Measurements from ENCODE around the gene ARID2. TPM values are rescaled to one million over a fixed set of nuclear protein-coding genes. Genes with fewer than 3 reads are reported as not detected.

The ARID2 gene
- total RNA-seq, 1 donor from 2014 or later = 46.3 TPM

DNA sequence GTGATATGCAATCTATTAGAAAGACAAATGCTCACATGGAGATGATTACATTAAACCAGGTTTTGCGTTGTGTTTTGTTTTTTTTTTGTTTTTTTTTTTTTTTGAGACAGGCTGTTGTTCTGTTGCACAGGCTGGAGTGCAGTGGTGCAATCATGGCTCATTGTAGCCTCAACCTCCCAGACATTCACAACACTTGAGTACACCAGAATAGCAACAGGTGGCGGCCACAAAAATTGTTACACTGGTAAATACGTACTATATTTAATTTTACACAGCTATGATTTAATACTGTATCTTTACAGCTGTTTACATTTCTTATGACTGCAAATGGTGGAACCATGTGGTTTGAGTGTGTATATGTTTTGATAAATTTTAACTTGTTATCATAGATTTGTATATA, 200.9 kb downstream of the ARID2 start:
- H3K36me3 Mint-ChIP-seq (ENCODE audit: low read depth, unreplicated experiment) = peaks cover 33% of the 10 kb centered on the region
- no peaks in the 10 kb centered on the region for H3K9me3 Mint-ChIP-seq (ENCODE audit: unreplicated experiment)
- no peak for DNase-seq (ENCODE audit: low spot score)
- no peak overlapping the region for H3K4me3 Mint-ChIP-seq (ENCODE audit: unreplicated experiment)
- no peak overlapping the region for H3K27ac Mint-ChIP-seq (ENCODE audit: unreplicated experiment)
- TF ChIP-seq, protein P1, sequence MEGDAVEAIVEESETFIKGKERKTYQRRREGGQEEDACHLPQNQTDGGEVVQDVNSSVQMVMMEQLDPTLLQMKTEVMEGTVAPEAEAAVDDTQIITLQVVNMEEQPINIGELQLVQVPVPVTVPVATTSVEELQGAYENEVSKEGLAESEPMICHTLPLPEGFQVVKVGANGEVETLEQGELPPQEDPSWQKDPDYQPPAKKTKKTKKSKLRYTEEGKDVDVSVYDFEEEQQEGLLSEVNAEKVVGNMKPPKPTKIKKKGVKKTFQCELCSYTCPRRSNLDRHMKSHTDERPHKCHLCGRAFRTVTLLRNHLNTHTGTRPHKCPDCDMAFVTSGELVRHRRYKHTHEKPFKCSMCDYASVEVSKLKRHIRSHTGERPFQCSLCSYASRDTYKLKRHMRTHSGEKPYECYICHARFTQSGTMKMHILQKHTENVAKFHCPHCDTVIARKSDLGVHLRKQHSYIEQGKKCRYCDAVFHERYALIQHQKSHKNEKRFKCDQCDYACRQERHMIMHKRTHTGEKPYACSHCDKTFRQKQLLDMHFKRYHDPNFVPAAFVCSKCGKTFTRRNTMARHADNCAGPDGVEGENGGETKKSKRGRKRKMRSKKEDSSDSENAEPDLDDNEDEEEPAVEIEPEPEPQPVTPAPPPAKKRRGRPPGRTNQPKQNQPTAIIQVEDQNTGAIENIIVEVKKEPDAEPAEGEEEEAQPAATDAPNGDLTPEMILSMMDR (IDR thresholded peaks at IDR 0.05; ENCODE audit: unreplicated experiment) = no peak
- no peaks in the 10 kb centered on the region for H3K4me1 Mint-ChIP-seq (ENCODE audit: unreplicated experiment)
- H3K27me3 Mint-ChIP-seq (ENCODE audit: unreplicated experiment) = no peaks in the 10 kb centered on the region

DNA sequence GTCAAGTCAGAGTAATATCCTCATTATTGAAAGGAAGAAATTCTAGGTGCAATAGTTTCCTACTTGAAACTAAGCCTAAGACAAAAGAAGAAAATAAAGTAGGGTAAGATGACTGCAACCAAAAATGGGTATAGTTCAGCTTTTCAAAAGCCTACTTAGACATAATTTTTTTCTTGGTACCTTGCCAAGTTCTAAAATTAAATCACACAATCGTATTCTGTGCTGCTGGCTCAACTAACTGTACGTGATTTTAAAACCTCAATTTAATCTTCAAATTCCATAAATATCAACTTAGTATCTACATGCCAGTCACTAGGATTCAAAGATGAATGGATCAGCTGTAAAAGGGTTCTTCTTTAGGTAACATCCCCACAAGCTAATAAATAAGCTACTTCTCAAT, 204.0 kb downstream of the ARID2 start:
- Mint-ChIP-seq H3K4me1 (ENCODE audit: unreplicated experiment) (no peaks in the 10 kb centered on the region), H3K9me3 (ENCODE audit: unreplicated experiment) (no peaks in the 10 kb centered on the region), H3K36me3 (ENCODE audit: low read depth, unreplicated experiment) (peaks cover 15% of the 10 kb centered on the region), H3K4me3 (ENCODE audit: unreplicated experiment) (no peak overlapping the region), H3K27me3 (ENCODE audit: unreplicated experiment) (no peaks in the 10 kb centered on the region), H3K27ac (ENCODE audit: unreplicated experiment) (no peak overlapping the region)
- TF ChIP-seq, protein P1 (IDR thresholded peaks at IDR 0.05; ENCODE audit: unreplicated experiment) = no peak
- no peak for DNase-seq (ENCODE audit: low spot score)

DNA sequence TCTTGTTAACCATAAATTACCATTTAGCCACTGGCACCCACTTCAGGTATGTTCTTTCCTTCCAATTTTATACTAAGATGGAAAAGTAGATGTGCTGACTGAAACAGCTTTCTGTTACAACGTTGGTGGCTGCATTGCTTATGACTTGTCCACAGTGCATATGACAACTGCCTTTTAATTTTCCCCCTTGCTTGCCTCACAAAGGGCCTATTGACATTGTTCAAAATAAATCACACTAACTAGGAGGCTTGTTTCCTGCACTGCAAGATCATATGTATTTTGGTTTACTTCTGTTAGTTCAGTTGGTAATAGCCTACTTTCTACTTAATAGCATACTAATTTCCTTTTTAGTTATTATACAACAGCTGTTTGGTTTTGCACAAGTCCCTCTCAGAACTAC, 205.4 kb downstream of the ARID2 start:
- Mint-ChIP-seq H3K36me3 (ENCODE audit: low read depth, unreplicated experiment) (peaks cover 11% of the 10 kb centered on the region), H3K4me1 (ENCODE audit: unreplicated experiment) (no peaks in the 10 kb centered on the region), H3K27ac (ENCODE audit: unreplicated experiment) (no peak overlapping the region), H3K27me3 (ENCODE audit: unreplicated experiment) (no peaks in the 10 kb centered on the region), H3K4me3 (ENCODE audit: unreplicated experiment) (no peak overlapping the region), H3K9me3 (ENCODE audit: unreplicated experiment) (no peaks in the 10 kb centered on the region)
- TF ChIP-seq, protein P1 (IDR thresholded peaks at IDR 0.05; ENCODE audit: unreplicated experiment) = no peak
- no peak for DNase-seq (ENCODE audit: low spot score)

DNA sequence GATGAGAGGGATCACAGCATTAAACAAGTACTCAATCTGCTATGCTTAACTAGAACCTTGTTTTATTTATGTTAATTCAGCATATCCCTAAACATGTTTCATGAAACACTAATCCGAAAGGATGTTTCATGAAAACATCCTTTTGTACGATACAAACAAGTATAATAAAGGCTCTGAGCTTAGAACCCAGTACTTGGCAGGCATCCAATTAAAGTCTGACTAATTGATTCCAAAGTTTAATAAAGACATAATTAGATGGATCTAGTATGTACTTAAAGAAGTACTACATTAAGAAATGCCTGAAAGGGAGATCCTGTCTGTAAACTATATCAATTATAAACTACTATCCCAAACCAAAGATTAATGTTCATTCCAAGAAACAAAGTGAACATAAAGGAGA, 209.1 kb downstream of the ARID2 start:
- Mint-ChIP-seq H3K27me3 (ENCODE audit: unreplicated experiment) (no peaks in the 10 kb centered on the region), H3K36me3 (ENCODE audit: low read depth, unreplicated experiment) (peaks cover 25% of the 10 kb centered on the region), H3K4me1 (ENCODE audit: unreplicated experiment) (no peaks in the 10 kb centered on the region), H3K9me3 (ENCODE audit: unreplicated experiment) (no peaks in the 10 kb centered on the region), H3K27ac (ENCODE audit: unreplicated experiment) (no peak overlapping the region), H3K4me3 (ENCODE audit: unreplicated experiment) (no peak overlapping the region)
- TF ChIP-seq, protein P1 (IDR thresholded peaks at IDR 0.05; ENCODE audit: unreplicated experiment) = no peak
- no peak for DNase-seq (ENCODE audit: low spot score)

DNA sequence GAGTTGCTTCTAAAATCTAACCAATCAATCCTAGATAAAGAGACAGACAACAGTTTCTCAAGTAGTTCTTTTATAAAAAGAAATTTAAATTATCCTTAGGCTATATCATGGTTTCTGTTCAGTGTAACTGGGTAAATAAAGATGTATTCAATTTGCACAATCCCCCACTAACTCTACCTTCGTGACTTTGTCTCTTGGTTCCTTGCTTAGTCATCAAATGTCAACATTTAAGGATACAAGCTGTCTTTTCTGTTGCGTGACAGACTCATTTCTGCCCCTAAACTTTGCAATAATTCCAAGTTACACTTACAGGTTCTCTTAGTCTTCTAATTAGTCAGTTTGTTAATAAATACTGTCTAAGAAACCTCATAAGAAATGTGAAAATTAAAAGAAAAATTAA, 210.3 kb downstream of the ARID2 start:
- Mint-ChIP-seq H3K4me3 (ENCODE audit: unreplicated experiment) (no peak overlapping the region), H3K4me1 (ENCODE audit: unreplicated experiment) (no peaks in the 10 kb centered on the region), H3K36me3 (ENCODE audit: low read depth, unreplicated experiment) (peaks cover 33% of the 10 kb centered on the region), H3K9me3 (ENCODE audit: unreplicated experiment) (no peaks in the 10 kb centered on the region), H3K27ac (ENCODE audit: unreplicated experiment) (no peak overlapping the region), H3K27me3 (ENCODE audit: unreplicated experiment) (no peaks in the 10 kb centered on the region)
- DNase-seq (ENCODE audit: low spot score) = no peak
- TF ChIP-seq, protein P1 (IDR thresholded peaks at IDR 0.05; ENCODE audit: unreplicated experiment) = no peak

Data from endothelial cell (in vitro differentiated cells).